H7 (cell line): ENCODE measurements around the gene SYNGR1. TPM values are rescaled to one million over a fixed set of nuclear protein-coding genes. Genes with fewer than 3 reads are reported as not detected.

Experiments
- DNase-seq: peaks from one replicate; pipeline ENCODE4 v3.0.0; 2012
- H3K27me3 ChIP-seq: 2 replicates; pipeline ENCODE4 v1.6.0; 2011; ENCODE audit warnings: mild to moderate bottlenecking, low read length; ENCODE audit not compliant: control insufficient read depth, insufficient read depth
- H3K36me3 ChIP-seq: replicated peaks from 2 replicates; pipeline ENCODE4 v1.5.1; 2011; ENCODE audit warnings: low read length; ENCODE audit not compliant: control insufficient read depth, insufficient read depth
- H3K4me3 ChIP-seq: 2 replicates; pipeline ENCODE4 v1.5.1; 2011; ENCODE audit warnings: low read depth, mild to moderate bottlenecking, control low read depth, low read length, moderate library complexity; ENCODE audit not compliant: insufficient read depth
- total RNA-seq: library from RNA; depleted of rRNA; stranded (reverse); fragments of >200 nt; shearing (Covaris generic); gene quantifications from 2 replicates; pipeline ENCODE4 v1.2.3, GENCODE V29; 2014

SYNGR1 gene
- total RNA-seq, 1 experiment from 2014 or later, result 24.4 TPM

GRCh38 chr22:39364714-39365491 lies 15.1 kb downstream of the SYNGR1 start:
- Histone ChIP-seq H3K4me3 (no peak overlapping the region), H3K27me3 (no peaks in the 10 kb centered on the region), H3K36me3 (no peaks in the 10 kb centered on the region)
- peak; percentile 22 for DNase-seq

- no peaks in the 10 kb centered on the region for H3K36me3 ChIP-seq
- H3K27me3 ChIP-seq, result no peaks in the 10 kb centered on the region
- no peak for DNase-seq
- no peak overlapping the region for H3K4me3 ChIP-seq
These were observed 15.6 kb downstream of the SYNGR1 start for GRCh38 chr22:39365492-39365780.

GRCh38 chr22:39367035-39367434 lies 17.2 kb downstream of the SYNGR1 start:
- Histone ChIP-seq H3K27me3 (no peaks in the 10 kb centered on the region), H3K36me3 (no peaks in the 10 kb centered on the region), H3K4me3 (no peak overlapping the region)
- no peak for DNase-seq

GRCh38 chr22:39368461-39368911 lies 18.7 kb downstream of the SYNGR1 start:
- Histone ChIP-seq H3K4me3 (no peak overlapping the region), H3K27me3 (no peaks in the 10 kb centered on the region), H3K36me3 (no peaks in the 10 kb centered on the region)
- peak; percentile 30 for DNase-seq

- H3K36me3 ChIP-seq, result no peaks in the 10 kb centered on the region
- peak; percentile 40 for DNase-seq
- H3K27me3 ChIP-seq, result no peaks in the 10 kb centered on the region
- no peak overlapping the region for H3K4me3 ChIP-seq
These were observed 19.4 kb downstream of the SYNGR1 start for GRCh38 chr22:39369186-39369585.

GRCh38 chr22:39369586-39369985 lies 19.8 kb downstream of the SYNGR1 start:
- no peaks in the 10 kb centered on the region for H3K27me3 ChIP-seq
- no peak overlapping the region for H3K4me3 ChIP-seq
- H3K36me3 ChIP-seq, result no peaks in the 10 kb centered on the region
- no peak for DNase-seq

GRCh38 chr22:39371732-39372131 lies 21.9 kb downstream of the SYNGR1 start:
- DNase-seq, result no peak
- H3K36me3 ChIP-seq, result no peaks in the 10 kb centered on the region
- no peak overlapping the region for H3K4me3 ChIP-seq
- no peaks in the 10 kb centered on the region for H3K27me3 ChIP-seq

GRCh38 chr22:39374191-39374590 lies 24.4 kb downstream of the SYNGR1 start:
- Histone ChIP-seq H3K4me3 (no peak overlapping the region), H3K36me3 (peaks cover 1% of the 10 kb centered on the region), H3K27me3 (no peaks in the 10 kb centered on the region)
- peak; percentile 86 for DNase-seq

GRCh38 chr22:39374801-39375200 lies 25.0 kb downstream of the SYNGR1 start:
- no peak for DNase-seq
- peaks cover 1% of the 10 kb centered on the region for H3K36me3 ChIP-seq

GRCh38 chr22:39375646-39376045 lies 25.9 kb downstream of the SYNGR1 start:
- H3K27me3 ChIP-seq, result no peaks in the 10 kb centered on the region
- no peak overlapping the region for H3K4me3 ChIP-seq
- no peak for DNase-seq

More at GRCh38 chr22:39374801-39375200, 25.0 kb downstream of the SYNGR1 start:
- Histone ChIP-seq H3K4me3 (no peak overlapping the region), H3K27me3 (no peaks in the 10 kb centered on the region)

GRCh38 chr22:39379756-39380730 lies 30.3 kb downstream of the SYNGR1 start:
- Histone ChIP-seq H3K36me3 (peaks cover 1% of the 10 kb centered on the region), H3K4me3 (no peak overlapping the region), H3K27me3 (no peaks in the 10 kb centered on the region)
- no peak for DNase-seq

More at GRCh38 chr22:39375646-39376045, 25.9 kb downstream of the SYNGR1 start:
- peaks cover 1% of the 10 kb centered on the region for H3K36me3 ChIP-seq

- no peak overlapping the region for H3K4me3 ChIP-seq
- DNase-seq, result no peak
- H3K27me3 ChIP-seq, result no peaks in the 10 kb centered on the region
- H3K36me3 ChIP-seq, result peaks cover 1% of the 10 kb centered on the region
These were observed 31.4 kb downstream of the SYNGR1 start for GRCh38 chr22:39381009-39381755.

- no peak overlapping the region for H3K4me3 ChIP-seq
- H3K36me3 ChIP-seq, result peaks cover 1% of the 10 kb centered on the region
- no peak for DNase-seq
- H3K27me3 ChIP-seq, result no peaks in the 10 kb centered on the region
These were observed 32.1 kb downstream of the SYNGR1 start for GRCh38 chr22:39381930-39382329.

GRCh38 chr22:39382410-39382809 lies 32.6 kb downstream of the SYNGR1 start:
- DNase-seq, result no peak
- Histone ChIP-seq H3K36me3 (peaks cover 1% of the 10 kb centered on the region), H3K27me3 (no peaks in the 10 kb centered on the region), H3K4me3 (no peak overlapping the region)
